HCT116 (cell line): ENCODE data around the gene ACP5. TPM values are rescaled to one million over a fixed set of nuclear protein-coding genes. Genes with fewer than 3 reads are reported as not detected.

Source experiments
- ATAC-seq: fragments of 200-7000 bp; cut with Tn5 transposase; 2 replicates; pipeline ENCODE4 v1.9.1; 2020; ENCODE audit warnings: mild to moderate bottlenecking, moderate library complexity
- BruUV-seq: library from RNA; stranded (reverse); fragments of 400-500 nt; replicated peaks from 2 replicates; lab custom pipeline; 2021; lab: Mats Ljungman, UMichigan
- CTCF ChIA-PET: fragments of 300-600 bp; sonication (Branson Sonifier 250); formaldehyde crosslinking; loops from one replicate; lab custom pipeline; 2021; ENCODE audit warnings: antibody characterized with exemption; lab: Charles Lee
- POLR2A ChIA-PET: fragments of 300-600, 350-600 bp; sonication (Branson Sonifier 250); formaldehyde crosslinking; loops from one replicate; lab custom pipeline; 2021; ENCODE audit warnings: antibody characterized with exemption; lab: Charles Lee
- RAD21 ChIA-PET, 2 experiments: fragments of 300-600 bp; sonication (Branson Sonifier 250); formaldehyde crosslinking; loops; one replicate each; lab custom pipeline; 2023; ENCODE audit warnings: low total read pairs in 2 of 2; ENCODE audit not compliant: uncharacterized antibody in 2 of 2, unreplicated experiment in 2 of 2, low non-redundant PET in 1 of 2; lab: Charles Lee
- DNase-seq: peaks from one replicate; pipeline ENCODE4 v3.0.0-alpha.2; 2010; ENCODE audit warnings: low read depth, low spot score
- H2AFZ ChIP-seq: fragments of 200-600 bp; shearing (Covaris generic), sonication (generic); 2 replicates; pipeline ENCODE4 v1.6.1; 2017; ENCODE audit warnings: low read depth, mixed run types, mixed read lengths, antibody characterized with exemption, low read length; ENCODE audit not compliant: poor library complexity, severe bottlenecking
- H3K27ac ChIP-seq: 2 replicates; pipeline ENCODE4 v1.5.1; 2012; ENCODE audit warnings: low read depth, low read length
- H3K27me3 ChIP-seq: fragments of 200-600 bp; sonication (generic); 2 replicates; pipeline ENCODE4 v1.6.1; 2016; ENCODE audit warnings: mixed run types, low read length, mixed read lengths; ENCODE audit not compliant: insufficient read depth
- H3K36me3 ChIP-seq, 2 experiments: fragments of 200-500 bp in 1 of 2; fragments of 200-600 bp in 1 of 2; sonication (Bioruptor generic) in 1 of 2; sonication (generic) in 1 of 2; 2 replicates each; pipeline versions ENCODE4 v1.5.1 to v1.6.1; 2014 to 2016; ENCODE audit warnings: low read length in 2 of 2, inconsistent platforms in 1 of 2, mixed read lengths in 1 of 2, mixed run types in 1 of 2; ENCODE audit not compliant: insufficient read depth in 2 of 2, control insufficient read depth in 1 of 2
- H3K4me1 ChIP-seq, 2 experiments: fragments of 200-600 bp in 1 of 2; sonication (generic) in 1 of 2; 2 replicates each; pipeline versions ENCODE4 v1.5.1 to v1.6.1; 2012 to 2017; ENCODE audit warnings: low read length in 2 of 2, inconsistent platforms in 1 of 2, mild to moderate bottlenecking in 1 of 2, mixed read lengths in 1 of 2, mixed run types in 1 of 2, moderate library complexity in 1 of 2; ENCODE audit not compliant: insufficient read depth in 2 of 2, control insufficient read depth in 1 of 2
- H3K4me2 ChIP-seq: fragments of 200-600 bp; sonication (generic); 2 replicates; pipeline ENCODE4 v1.6.1; 2017; ENCODE audit warnings: mixed run types, low read length, mixed read lengths
- H3K4me3 ChIP-seq, 2 experiments: fragments of 200-600 bp in 1 of 2; sonication (generic) in 1 of 2; replicated peaks in 1 of 2; 2 replicates each; pipeline ENCODE4 v1.5.1; 2011 to 2016; ENCODE audit warnings: low read length in 2 of 2, control low read depth in 1 of 2, low read depth in 1 of 2, mild to moderate bottlenecking in 1 of 2, mixed read lengths in 1 of 2, mixed run types in 1 of 2
- H3K79me2 ChIP-seq: fragments of 200-600 bp; sonication (generic); 2 replicates; pipeline ENCODE4 v1.6.1; 2017; ENCODE audit warnings: mild to moderate bottlenecking, mixed run types, low read length, moderate library complexity, mixed read lengths; ENCODE audit not compliant: insufficient read depth
- H3K9ac ChIP-seq: fragments of 200-600 bp; sonication (generic); 2 replicates; pipeline ENCODE4 v1.6.1; 2016; ENCODE audit warnings: low read length, mixed read lengths
- H3K9me2 ChIP-seq: fragments of 200-600 bp; sonication (generic), shearing (Covaris generic); 2 replicates; pipeline ENCODE4 v1.6.1; 2017; ENCODE audit warnings: mixed run types, mild to moderate bottlenecking, moderate library complexity; ENCODE audit not compliant: insufficient read depth
- H3K9me3 ChIP-seq, 2 experiments: fragments of 200-500 bp in 1 of 2; fragments of 200-600 bp in 1 of 2; sonication (Bioruptor generic) in 1 of 2; sonication (generic) in 1 of 2; 2 replicates each; pipeline ENCODE4 v1.6.1; 2014 to 2017; ENCODE audit warnings: low read length in 2 of 2, mixed read lengths in 2 of 2, inconsistent platforms in 1 of 2, low read depth in 1 of 2, mild to moderate bottlenecking in 1 of 2, mixed run types in 1 of 2, moderate library complexity in 1 of 2; ENCODE audit not compliant: control insufficient read depth in 1 of 2, insufficient read depth in 1 of 2
- H4K20me1 ChIP-seq: fragments of 200-600 bp; sonication (generic), shearing (Covaris generic); 2 replicates; pipeline ENCODE4 v1.6.1; 2017; ENCODE audit warnings: mixed run types, mild to moderate bottlenecking, moderate library complexity; ENCODE audit not compliant: insufficient read depth
- ATF3 ChIP-seq: IDR thresholded peaks from 2 replicates; pipeline ENCODE4 v1.6.1; 2012
- CBX3 ChIP-seq: IDR thresholded peaks from 2 replicates; pipeline ENCODE4 v1.6.1; 2012; ENCODE audit warnings: low read depth
- EGR1 ChIP-seq: IDR thresholded peaks from 2 replicates; pipeline ENCODE4 v1.6.1; 2012; ENCODE audit warnings: low read depth
- EZH2 ChIP-seq: fragments of 200-600 bp; sonication (generic); IDR thresholded peaks from 2 replicates; pipeline ENCODE4 v1.6.1; 2017; ENCODE audit warnings: antibody characterized with exemption, mixed run types
- EZH2phosphoT487 ChIP-seq: fragments of 200-600 bp; IDR thresholded peaks from 2 replicates; pipeline ENCODE4 v1.6.1; 2018; ENCODE audit warnings: antibody characterized with exemption, borderline replicate concordance
- JUND ChIP-seq: IDR thresholded peaks from 2 replicates; pipeline ENCODE4 v1.6.1; 2012
- RAD21 ChIP-seq: IDR thresholded peaks from 2 replicates; pipeline ENCODE4 v1.6.1; 2012; ENCODE audit warnings: low read depth, mild to moderate bottlenecking
- SIN3A ChIP-seq: IDR thresholded peaks from 2 replicates; pipeline ENCODE4 v1.6.1; 2012; ENCODE audit warnings: low read depth
- TCF7L2 ChIP-seq: IDR thresholded peaks from 2 replicates; pipeline ENCODE4 v1.7.0; 2011; ENCODE audit warnings: borderline replicate concordance, inconsistent platforms; ENCODE audit not compliant: insufficient read depth, insufficient read length; ENCODE audit errors: extremely low read depth
- YY1 ChIP-seq: IDR thresholded peaks from 2 replicates; pipeline ENCODE4 v1.6.1; 2011; ENCODE audit warnings: low read length, low read depth, moderate library complexity, mild to moderate bottlenecking; ENCODE audit not compliant: insufficient replicate concordance; ENCODE audit errors: extremely low read depth
- ZBTB33 ChIP-seq: IDR thresholded peaks from 2 replicates; pipeline ENCODE4 v1.6.1; 2011; ENCODE audit warnings: mild to moderate bottlenecking, low read length, moderate library complexity; ENCODE audit not compliant: insufficient replicate concordance; ENCODE audit errors: extremely low read depth
- ZNF274 ChIP-seq: fragments of 200-500 bp; sonication (Bioruptor generic); IDR thresholded peaks from 2 replicates; pipeline ENCODE4 v1.6.1; 2014; ENCODE audit warnings: mild to moderate bottlenecking, low read depth, low read length, inconsistent platforms
- intact Hi-C: fragments of 100-400 bp; cut with micrococcal nuclease; formaldehyde crosslinking; loops from 2 replicates; pipeline ENCODE4 v1.10.0; 2022
- total RNA-seq: library from RNA; stranded (reverse); gene quantifications from one replicate; pipeline ENCODE4 v1.2.1, GENCODE V29; 2021; ENCODE audit not compliant: unreplicated experiment
- TF ChIP-seq, protein P1 (sequence below), 3 experiments: fragments of 200-600 bp in 1 of 3; sonication (generic) in 1 of 3; IDR thresholded peaks in 2 of 3; conservative IDR thresholded peaks in 1 of 3; 2 replicates each; pipeline ENCODE4 v1.5.1; 2012 to 2017; ENCODE audit warnings: low read depth in 2 of 3, low read length in 2 of 3, antibody characterized with exemption in 1 of 3, borderline replicate concordance in 1 of 3, control low read depth in 1 of 3, mild to moderate bottlenecking in 1 of 3, mixed read lengths in 1 of 3, mixed run types in 1 of 3, moderate library complexity in 1 of 3; ENCODE audit not compliant: insufficient read depth in 1 of 3
- TF ChIP-seq, protein P2 (sequence below): IDR thresholded peaks from 2 replicates; pipeline ENCODE4 v1.6.1; 2012; ENCODE audit warnings: low read depth

Gene ACP5
- total RNA-seq, 1 experiment from 2014 or later = 1.2 TPM

DNA sequence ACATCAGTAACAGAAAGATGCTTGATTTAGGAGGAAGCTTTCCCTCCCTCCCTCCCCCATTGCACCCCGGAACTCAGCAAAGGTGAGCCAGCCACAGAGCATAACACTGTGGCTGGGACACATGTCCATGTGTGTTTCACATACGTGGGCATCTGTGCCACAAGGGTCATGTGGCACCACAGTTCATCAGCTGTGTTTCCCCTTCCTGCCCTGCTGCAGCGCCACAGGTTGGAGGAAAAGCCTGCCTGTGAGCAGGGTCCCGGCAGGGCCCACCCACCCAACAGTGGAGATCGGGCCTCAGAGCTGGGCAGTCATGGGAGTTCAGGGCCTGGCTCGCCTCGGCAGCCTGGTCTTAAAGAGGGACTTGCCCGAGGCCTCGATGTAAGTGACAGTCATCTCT, 2.8 kb downstream of the ACP5 start:
- POLR2A ChIA-PET = interaction anchor here (0.8 kb wide), 1 partner anchor 16 kb away, joined by 4 read pairs; the partner anchor contains the start of gene ELOF1
- RAD21 ChIA-PET = no interaction called here
- Histone ChIP-seq H2AFZ (no peak overlapping the region), H3K36me3 (no peaks in the 10 kb centered on the region), H3K27me3 (no peaks in the 10 kb centered on the region), H3K79me2 (no peaks in the 10 kb centered on the region), H3K9me3 (no peaks in the 10 kb centered on the region), H3K27ac (no peak overlapping the region), H3K4me1 (no peaks in the 10 kb centered on the region), H3K4me2 (no peak overlapping the region), H3K9ac (no peak overlapping the region), H4K20me1 (no peaks in the 10 kb centered on the region), H3K4me3 (no peak overlapping the region), H3K9me2 (no peaks in the 10 kb centered on the region)
- BruUV-seq = no TSS peak
- no peak for ATAC-seq
- TF ChIP-seq JUND (no peak), ZNF274 (no peak), CBX3 (no peak), SIN3A (no peak), ATF3 (no peak), RAD21 (no peak), EGR1 (no peak), ZBTB33 (no peak), EZH2 (no peak), TCF7L2 (no peak), EZH2phosphoT487 (no peak), YY1 (no peak)
- TF ChIP-seq, protein P1, sequence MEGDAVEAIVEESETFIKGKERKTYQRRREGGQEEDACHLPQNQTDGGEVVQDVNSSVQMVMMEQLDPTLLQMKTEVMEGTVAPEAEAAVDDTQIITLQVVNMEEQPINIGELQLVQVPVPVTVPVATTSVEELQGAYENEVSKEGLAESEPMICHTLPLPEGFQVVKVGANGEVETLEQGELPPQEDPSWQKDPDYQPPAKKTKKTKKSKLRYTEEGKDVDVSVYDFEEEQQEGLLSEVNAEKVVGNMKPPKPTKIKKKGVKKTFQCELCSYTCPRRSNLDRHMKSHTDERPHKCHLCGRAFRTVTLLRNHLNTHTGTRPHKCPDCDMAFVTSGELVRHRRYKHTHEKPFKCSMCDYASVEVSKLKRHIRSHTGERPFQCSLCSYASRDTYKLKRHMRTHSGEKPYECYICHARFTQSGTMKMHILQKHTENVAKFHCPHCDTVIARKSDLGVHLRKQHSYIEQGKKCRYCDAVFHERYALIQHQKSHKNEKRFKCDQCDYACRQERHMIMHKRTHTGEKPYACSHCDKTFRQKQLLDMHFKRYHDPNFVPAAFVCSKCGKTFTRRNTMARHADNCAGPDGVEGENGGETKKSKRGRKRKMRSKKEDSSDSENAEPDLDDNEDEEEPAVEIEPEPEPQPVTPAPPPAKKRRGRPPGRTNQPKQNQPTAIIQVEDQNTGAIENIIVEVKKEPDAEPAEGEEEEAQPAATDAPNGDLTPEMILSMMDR (IDR thresholded peaks at IDR 0.05 in 2 of 3, conservative IDR thresholded peaks at IDR 0.05 in 1 of 3; ENCODE audit: borderline replicate concordance in 1 of 3, insufficient read depth in 1 of 3, low read depth in 2 of 3, low read length in 2 of 3) = no peak
- TF ChIP-seq, protein P2, sequence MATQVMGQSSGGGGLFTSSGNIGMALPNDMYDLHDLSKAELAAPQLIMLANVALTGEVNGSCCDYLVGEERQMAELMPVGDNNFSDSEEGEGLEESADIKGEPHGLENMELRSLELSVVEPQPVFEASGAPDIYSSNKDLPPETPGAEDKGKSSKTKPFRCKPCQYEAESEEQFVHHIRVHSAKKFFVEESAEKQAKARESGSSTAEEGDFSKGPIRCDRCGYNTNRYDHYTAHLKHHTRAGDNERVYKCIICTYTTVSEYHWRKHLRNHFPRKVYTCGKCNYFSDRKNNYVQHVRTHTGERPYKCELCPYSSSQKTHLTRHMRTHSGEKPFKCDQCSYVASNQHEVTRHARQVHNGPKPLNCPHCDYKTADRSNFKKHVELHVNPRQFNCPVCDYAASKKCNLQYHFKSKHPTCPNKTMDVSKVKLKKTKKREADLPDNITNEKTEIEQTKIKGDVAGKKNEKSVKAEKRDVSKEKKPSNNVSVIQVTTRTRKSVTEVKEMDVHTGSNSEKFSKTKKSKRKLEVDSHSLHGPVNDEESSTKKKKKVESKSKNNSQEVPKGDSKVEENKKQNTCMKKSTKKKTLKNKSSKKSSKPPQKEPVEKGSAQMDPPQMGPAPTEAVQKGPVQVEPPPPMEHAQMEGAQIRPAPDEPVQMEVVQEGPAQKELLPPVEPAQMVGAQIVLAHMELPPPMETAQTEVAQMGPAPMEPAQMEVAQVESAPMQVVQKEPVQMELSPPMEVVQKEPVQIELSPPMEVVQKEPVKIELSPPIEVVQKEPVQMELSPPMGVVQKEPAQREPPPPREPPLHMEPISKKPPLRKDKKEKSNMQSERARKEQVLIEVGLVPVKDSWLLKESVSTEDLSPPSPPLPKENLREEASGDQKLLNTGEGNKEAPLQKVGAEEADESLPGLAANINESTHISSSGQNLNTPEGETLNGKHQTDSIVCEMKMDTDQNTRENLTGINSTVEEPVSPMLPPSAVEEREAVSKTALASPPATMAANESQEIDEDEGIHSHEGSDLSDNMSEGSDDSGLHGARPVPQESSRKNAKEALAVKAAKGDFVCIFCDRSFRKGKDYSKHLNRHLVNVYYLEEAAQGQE = no peak
- CTCF ChIA-PET = no interaction called here
- intact Hi-C loops = no loop called here
- no peak for DNase-seq
